Breast epithelium (tissue), 4 donors: ENCODE data around the gene SLC30A9. TPM values are rescaled to one million over a fixed set of nuclear protein-coding genes. Genes with fewer than 3 reads are reported as not detected.

Source experiments
- DNase-seq, 2 donors: peaks; one replicate each; pipeline ENCODE4 v3.0.0-alpha.2; 2019; ENCODE audit warnings: low spot score in 2 of 2
- H3K27ac ChIP-seq, 2 donors: fragments of 200-600 bp; sonication (generic) in 1 of 2; one replicate each; pipeline ENCODE4 v1.5.1; 2016 to 2019; ENCODE audit warnings: mild to moderate bottlenecking in 1 of 2
- H3K27me3 ChIP-seq, 2 donors: fragments of 200-600 bp; sonication (generic) in 1 of 2; one replicate each; pipeline versions ENCODE4 v1.5.1 to v1.6.0; 2017 to 2019; ENCODE audit warnings: control low read depth in 1 of 2, mild to moderate bottlenecking in 1 of 2
- H3K36me3 ChIP-seq: fragments of 200-600 bp; one replicate; pipeline ENCODE4 v1.5.1; 2019
- H3K4me1 ChIP-seq, 2 donors: fragments of 200-600 bp; sonication (generic); one replicate each; pipeline ENCODE4 v1.5.1; 2016 to 2019; ENCODE audit warnings: control low read depth in 1 of 2
- H3K4me3 ChIP-seq, 3 donors: fragments of 200-600 bp; sonication (generic); 1 replicate in 2 of 3; 2 replicates in 1 of 3; pipeline ENCODE4 v1.5.1; 2016 to 2019; ENCODE audit warnings: mild to moderate bottlenecking in 3 of 3, moderate library complexity in 2 of 3
- H3K9me3 ChIP-seq, 2 donors: fragments of 200-600 bp; sonication (generic) in 1 of 2; one replicate each; pipeline ENCODE4 v1.5.1; 2016 to 2019; ENCODE audit warnings: control low read depth in 1 of 2
- POLR2A ChIP-seq: fragments of 450-650 bp; IDR thresholded peaks from one replicate; pipeline ENCODE4 v1.6.1; 2016; ENCODE audit warnings: antibody characterized with exemption, mild to moderate bottlenecking, moderate library complexity
- POLR2AphosphoS5 ChIP-seq, 3 donors: sonication (generic); formaldehyde crosslinking; IDR thresholded peaks; one replicate each; pipeline ENCODE4 v1.6.1; 2017; ENCODE audit warnings: antibody characterized with exemption in 3 of 3
- intact Hi-C: fragments of 100-400 bp; cut with DNase I; formaldehyde crosslinking; loops from one replicate; pipeline ENCODE4 v1.15.1; 2023; ENCODE audit warnings: low total_unique reads
- total RNA-seq, 3 donors: library from RNA; depleted of rRNA; stranded (reverse); fragments of >200 nt; gene quantifications; one replicate each; pipeline ENCODE4 v1.1.0, GENCODE V29; 2016
- TF ChIP-seq, protein P1 (sequence below), 3 donors: fragments of 450-650 bp; IDR thresholded peaks; one replicate each; pipeline ENCODE4 v1.5.1; 2016 to 2017; ENCODE audit warnings: antibody characterized with exemption in 3 of 3, mild to moderate bottlenecking in 3 of 3, moderate library complexity in 3 of 3

SLC30A9 gene
- total RNA-seq, 3 donors from 2014 or later: 36.6 to 59.9 (median 37.4) TPM

GRCh38 chr4:41998019-41998418, 7.7 kb downstream of the SLC30A9 start:
- no peak for TF ChIP-seq POLR2AphosphoS5 (IDR thresholded peaks at IDR 0.05)
- Histone ChIP-seq H3K4me3 (no peak overlapping the region), H3K27ac (no peak overlapping the region), H3K36me3 (no peaks in the 10 kb centered on the region), H3K9me3 (no peaks in the 10 kb centered on the region), H3K4me1 (no peaks in the 10 kb centered on the region), H3K27me3 (no peaks in the 10 kb centered on the region)
- DNase-seq: no peak
- intact Hi-C loops: no loop called here

- intact Hi-C loops: no loop called here
These were observed 9.0 kb downstream of the SLC30A9 start for GRCh38 chr4:41999321-41999720.

DNA sequence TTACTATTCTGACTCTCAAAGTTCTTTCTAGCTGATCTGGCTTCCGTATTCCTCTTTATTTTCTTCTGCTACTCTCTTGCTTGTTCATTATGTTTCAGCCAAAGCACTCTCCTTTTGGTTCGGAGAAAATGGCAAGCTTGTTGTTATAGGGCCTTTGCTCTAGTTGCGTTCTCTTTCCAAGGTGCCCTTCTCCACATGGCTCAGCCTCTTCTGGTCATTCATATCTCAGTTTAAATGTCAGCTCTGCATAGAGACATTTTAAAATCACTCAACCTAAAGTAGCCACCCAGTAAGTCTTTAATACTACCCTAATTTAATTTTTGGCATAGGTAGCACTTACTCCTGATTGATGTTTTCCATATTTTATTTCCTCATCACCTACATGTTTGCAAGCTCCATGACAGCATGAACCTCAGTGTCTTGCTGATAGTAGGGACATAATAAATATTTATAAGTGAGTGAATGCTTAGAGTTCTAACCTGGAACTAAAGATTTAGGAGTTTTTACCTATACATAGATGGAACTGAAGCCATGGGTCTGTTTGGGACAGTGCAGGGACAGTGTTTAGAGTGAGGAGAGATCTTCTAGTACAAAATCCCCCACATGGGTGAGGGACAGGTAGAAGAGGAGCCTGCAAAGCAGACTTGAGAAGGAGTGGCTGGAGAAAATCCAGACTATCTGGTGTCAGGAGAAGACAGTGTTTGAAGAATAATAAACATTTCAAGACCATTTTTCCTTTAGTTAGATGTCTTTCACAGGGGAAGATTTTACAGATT, 17.9 kb downstream of the SLC30A9 start:
- H3K36me3 ChIP-seq: no peaks in the 10 kb centered on the region
- intact Hi-C loops: no loop called here
- TF ChIP-seq, protein P1, sequence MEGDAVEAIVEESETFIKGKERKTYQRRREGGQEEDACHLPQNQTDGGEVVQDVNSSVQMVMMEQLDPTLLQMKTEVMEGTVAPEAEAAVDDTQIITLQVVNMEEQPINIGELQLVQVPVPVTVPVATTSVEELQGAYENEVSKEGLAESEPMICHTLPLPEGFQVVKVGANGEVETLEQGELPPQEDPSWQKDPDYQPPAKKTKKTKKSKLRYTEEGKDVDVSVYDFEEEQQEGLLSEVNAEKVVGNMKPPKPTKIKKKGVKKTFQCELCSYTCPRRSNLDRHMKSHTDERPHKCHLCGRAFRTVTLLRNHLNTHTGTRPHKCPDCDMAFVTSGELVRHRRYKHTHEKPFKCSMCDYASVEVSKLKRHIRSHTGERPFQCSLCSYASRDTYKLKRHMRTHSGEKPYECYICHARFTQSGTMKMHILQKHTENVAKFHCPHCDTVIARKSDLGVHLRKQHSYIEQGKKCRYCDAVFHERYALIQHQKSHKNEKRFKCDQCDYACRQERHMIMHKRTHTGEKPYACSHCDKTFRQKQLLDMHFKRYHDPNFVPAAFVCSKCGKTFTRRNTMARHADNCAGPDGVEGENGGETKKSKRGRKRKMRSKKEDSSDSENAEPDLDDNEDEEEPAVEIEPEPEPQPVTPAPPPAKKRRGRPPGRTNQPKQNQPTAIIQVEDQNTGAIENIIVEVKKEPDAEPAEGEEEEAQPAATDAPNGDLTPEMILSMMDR (IDR thresholded peaks at IDR 0.05): no peak
- no peak for TF ChIP-seq POLR2AphosphoS5 (IDR thresholded peaks at IDR 0.05)
- TF ChIP-seq POLR2A: no peak
- no peak for DNase-seq
- no peaks in the 10 kb centered on the region for H3K9me3 ChIP-seq
- no peaks in the 10 kb centered on the region for H3K4me1 ChIP-seq
- no peak overlapping the region for H3K27ac ChIP-seq
- H3K4me3 ChIP-seq: no peak overlapping the region
- H3K27me3 ChIP-seq: no peaks in the 10 kb centered on the region

More at GRCh38 chr4:41999321-41999720, 9.0 kb downstream of the SLC30A9 start:
- no peak for TF ChIP-seq POLR2AphosphoS5 (IDR thresholded peaks at IDR 0.05)
- TF ChIP-seq POLR2A: no peak
- TF ChIP-seq, protein P1 (IDR thresholded peaks at IDR 0.05): no peak
- Histone ChIP-seq H3K4me1 (no peaks in the 10 kb centered on the region), H3K4me3 (no peak overlapping the region), H3K36me3 (no peaks in the 10 kb centered on the region), H3K27me3 (no peaks in the 10 kb centered on the region), H3K9me3 (no peaks in the 10 kb centered on the region), H3K27ac (no peak overlapping the region)
- DNase-seq: no peak

DNA sequence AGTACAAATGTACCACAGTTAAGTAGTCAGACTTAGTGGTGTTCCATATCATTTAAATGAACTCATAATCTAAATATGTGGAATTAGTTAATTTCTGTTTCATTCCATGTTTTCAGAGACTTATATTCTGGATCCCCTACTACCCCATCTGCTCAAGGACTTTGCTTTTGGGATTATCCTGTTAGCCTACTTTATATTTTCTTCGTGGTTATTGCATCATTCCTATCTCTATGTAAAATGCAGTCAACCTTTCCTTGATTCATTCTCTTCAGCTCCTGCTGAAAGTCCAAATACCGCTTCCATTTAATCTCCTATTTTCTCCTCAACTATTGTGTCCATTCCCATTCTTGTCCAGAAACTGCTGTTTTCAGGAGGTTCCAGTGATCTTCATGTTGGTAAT, 25.1 kb downstream of the SLC30A9 start:
- TF ChIP-seq, protein P1 (IDR thresholded peaks at IDR 0.05): no peak
- TF ChIP-seq POLR2A: no peak
- TF ChIP-seq POLR2AphosphoS5 (IDR thresholded peaks at IDR 0.05): no peak
- no peak for DNase-seq
- H3K36me3 ChIP-seq: no peaks in the 10 kb centered on the region
- H3K27ac ChIP-seq: no peak overlapping the region
- H3K4me1 ChIP-seq: no peaks in the 10 kb centered on the region
- intact Hi-C loops: no loop called here
- H3K27me3 ChIP-seq: no peaks in the 10 kb centered on the region
- H3K4me3 ChIP-seq: no peak overlapping the region
- no peaks in the 10 kb centered on the region for H3K9me3 ChIP-seq

GRCh38 chr4:42018451-42018850, 28.1 kb downstream of the SLC30A9 start:
- intact Hi-C loops: no loop called here
- Histone ChIP-seq H3K4me3 (no peak overlapping the region), H3K27me3 (no peaks in the 10 kb centered on the region), H3K27ac (no peak overlapping the region), H3K4me1 (no peaks in the 10 kb centered on the region), H3K9me3 (no peaks in the 10 kb centered on the region), H3K36me3 (no peaks in the 10 kb centered on the region)
- DNase-seq: no peak
- TF ChIP-seq POLR2A (no peak), POLR2AphosphoS5 (IDR thresholded peaks at IDR 0.05) (no peak)
- TF ChIP-seq, protein P1 (IDR thresholded peaks at IDR 0.05): no peak
